ENCODE results near the gene C1orf198. TPM values are rescaled to one million over a fixed set of nuclear protein-coding genes. Genes with fewer than 3 reads are reported as not detected.

Gene C1orf198
- total RNA-seq, 1 donor from 2014 or later = 32.9 TPM

- no peak overlapping the region for H3K4me3 ChIP-seq (ENCODE audit: low read length in 3 of 3)
- no peaks in the 10 kb centered on the region for H3K27me3 ChIP-seq (ENCODE audit: control insufficient read depth in 3 of 3, insufficient read depth in 3 of 3, low read length in 3 of 3)
- peaks cover 0 to 2% (median 0%) of the 10 kb centered on the region in 3 donors for H3K36me3 ChIP-seq (ENCODE audit: control insufficient read depth in 3 of 3, insufficient read depth in 3 of 3, low read length in 3 of 3)
- no peaks in the 10 kb centered on the region for H3K9me3 ChIP-seq (ENCODE audit: control insufficient read depth in 3 of 3, low read length in 3 of 3)
- no peak overlapping the region for H3K27ac ChIP-seq (ENCODE audit: low read depth, low read length)
- H3K9ac ChIP-seq (ENCODE audit: low read depth in 1 of 3, low read length in 3 of 3) = peak overlapping the region in 1 of 3 donors; percentile 18
- H3K4me1 ChIP-seq (ENCODE audit: control insufficient read depth in 3 of 3, insufficient read depth in 3 of 3, low read length in 3 of 3) = peaks cover 49 to 60% (median 58%) of the 10 kb centered on the region in 3 donors
Observed at GRCh38 chr1:230863449-230863848, 4.9 kb downstream of the C1orf198 start.

- Histone ChIP-seq H3K36me3 (ENCODE audit: control insufficient read depth in 3 of 3, insufficient read depth in 3 of 3, low read length in 3 of 3) (peaks cover 0 to 2% (median 0%) of the 10 kb centered on the region in 3 donors), H3K27ac (ENCODE audit: low read depth, low read length) (peak overlapping the region; percentile 4), H3K9ac (ENCODE audit: low read depth in 1 of 3, low read length in 3 of 3) (no peak overlapping the region), H3K4me3 (ENCODE audit: low read length in 3 of 3) (no peak overlapping the region), H3K9me3 (ENCODE audit: control insufficient read depth in 3 of 3, low read length in 3 of 3) (no peaks in the 10 kb centered on the region), H3K4me1 (ENCODE audit: control insufficient read depth in 3 of 3, insufficient read depth in 3 of 3, low read length in 3 of 3) (peaks cover 46 to 62% (median 51%) of the 10 kb centered on the region in 3 donors), H3K27me3 (ENCODE audit: control insufficient read depth in 3 of 3, insufficient read depth in 3 of 3, low read length in 3 of 3) (no peaks in the 10 kb centered on the region)
Observed at GRCh38 chr1:230861970-230862595, 6.2 kb downstream of the C1orf198 start.

- Histone ChIP-seq H3K9me3 (ENCODE audit: control insufficient read depth in 3 of 3, low read length in 3 of 3) (no peaks in the 10 kb centered on the region), H3K27ac (ENCODE audit: low read depth, low read length) (peak overlapping the region; percentile 4), H3K27me3 (ENCODE audit: control insufficient read depth in 3 of 3, insufficient read depth in 3 of 3, low read length in 3 of 3) (no peaks in the 10 kb centered on the region), H3K4me1 (ENCODE audit: control insufficient read depth in 3 of 3, insufficient read depth in 3 of 3, low read length in 3 of 3) (peaks cover 41 to 62% (median 45%) of the 10 kb centered on the region in 3 donors), H3K4me3 (ENCODE audit: low read length in 3 of 3) (no peak overlapping the region), H3K9ac (ENCODE audit: low read depth in 1 of 3, low read length in 3 of 3) (no peak overlapping the region), H3K36me3 (ENCODE audit: control insufficient read depth in 3 of 3, insufficient read depth in 3 of 3, low read length in 3 of 3) (peaks cover 0 to 2% (median 0%) of the 10 kb centered on the region in 3 donors)
Observed at GRCh38 chr1:230861489-230861888, 6.8 kb downstream of the C1orf198 start.

GRCh38 chr1:230860617-230861384 is 7.5 kb downstream of the C1orf198 start:
- Histone ChIP-seq H3K9ac (ENCODE audit: low read depth in 1 of 3, low read length in 3 of 3) (no peak overlapping the region), H3K9me3 (ENCODE audit: control insufficient read depth in 3 of 3, low read length in 3 of 3) (no peaks in the 10 kb centered on the region), H3K4me3 (ENCODE audit: low read length in 3 of 3) (no peak overlapping the region), H3K27ac (ENCODE audit: low read depth, low read length) (no peak overlapping the region), H3K27me3 (ENCODE audit: control insufficient read depth in 3 of 3, insufficient read depth in 3 of 3, low read length in 3 of 3) (no peaks in the 10 kb centered on the region), H3K36me3 (ENCODE audit: control insufficient read depth in 3 of 3, insufficient read depth in 3 of 3, low read length in 3 of 3) (peaks cover 0 to 2% (median 0%) of the 10 kb centered on the region in 3 donors), H3K4me1 (ENCODE audit: control insufficient read depth in 3 of 3, insufficient read depth in 3 of 3, low read length in 3 of 3) (peaks cover 38 to 58% (median 44%) of the 10 kb centered on the region in 3 donors)

GRCh38 chr1:230858918-230859729 is 9.2 kb downstream of the C1orf198 start:
- Histone ChIP-seq H3K27me3 (ENCODE audit: control insufficient read depth in 3 of 3, insufficient read depth in 3 of 3, low read length in 3 of 3) (no peaks in the 10 kb centered on the region), H3K36me3 (ENCODE audit: control insufficient read depth in 3 of 3, insufficient read depth in 3 of 3, low read length in 3 of 3) (peaks cover 0 to 6% (median 2%) of the 10 kb centered on the region in 3 donors), H3K9me3 (ENCODE audit: control insufficient read depth in 3 of 3, low read length in 3 of 3) (no peaks in the 10 kb centered on the region), H3K4me1 (ENCODE audit: control insufficient read depth in 3 of 3, insufficient read depth in 3 of 3, low read length in 3 of 3) (peaks cover 29 to 53% (median 38%) of the 10 kb centered on the region in 3 donors), H3K4me3 (ENCODE audit: low read length in 3 of 3) (no peak overlapping the region), H3K27ac (ENCODE audit: low read depth, low read length) (no peak overlapping the region), H3K9ac (ENCODE audit: low read depth in 1 of 3, low read length in 3 of 3) (no peak overlapping the region)

- peaks cover 31 to 52% (median 42%) of the 10 kb centered on the region in 3 donors for H3K4me1 ChIP-seq (ENCODE audit: control insufficient read depth in 3 of 3, insufficient read depth in 3 of 3, low read length in 3 of 3)
- no peak overlapping the region for H3K9ac ChIP-seq (ENCODE audit: low read depth in 1 of 3, low read length in 3 of 3)
Observed at GRCh38 chr1:230858236-230858820, 10.0 kb downstream of the C1orf198 start.

GRCh38 chr1:230857822-230858221 is 10.5 kb downstream of the C1orf198 start:
- Histone ChIP-seq H3K4me1 (ENCODE audit: control insufficient read depth in 3 of 3, insufficient read depth in 3 of 3, low read length in 3 of 3) (peaks cover 25 to 50% (median 37%) of the 10 kb centered on the region in 3 donors), H3K4me3 (ENCODE audit: low read length in 3 of 3) (no peak overlapping the region), H3K27me3 (ENCODE audit: control insufficient read depth in 3 of 3, insufficient read depth in 3 of 3, low read length in 3 of 3) (no peaks in the 10 kb centered on the region), H3K27ac (ENCODE audit: low read depth, low read length) (no peak overlapping the region), H3K9me3 (ENCODE audit: control insufficient read depth in 3 of 3, low read length in 3 of 3) (no peaks in the 10 kb centered on the region), H3K9ac (ENCODE audit: low read depth in 1 of 3, low read length in 3 of 3) (no peak overlapping the region), H3K36me3 (ENCODE audit: control insufficient read depth in 3 of 3, insufficient read depth in 3 of 3, low read length in 3 of 3) (peaks cover 4 to 8% (median 6%) of the 10 kb centered on the region in 3 donors)

More at GRCh38 chr1:230858236-230858820, 10.0 kb downstream of the C1orf198 start:
- peaks cover 0 to 6% (median 5%) of the 10 kb centered on the region in 3 donors for H3K36me3 ChIP-seq (ENCODE audit: control insufficient read depth in 3 of 3, insufficient read depth in 3 of 3, low read length in 3 of 3)
- no peak overlapping the region for H3K27ac ChIP-seq (ENCODE audit: low read depth, low read length)
- H3K4me3 ChIP-seq (ENCODE audit: low read length in 3 of 3) = no peak overlapping the region
- no peaks in the 10 kb centered on the region for H3K27me3 ChIP-seq (ENCODE audit: control insufficient read depth in 3 of 3, insufficient read depth in 3 of 3, low read length in 3 of 3)
- no peaks in the 10 kb centered on the region for H3K9me3 ChIP-seq (ENCODE audit: control insufficient read depth in 3 of 3, low read length in 3 of 3)

GRCh38 chr1:230857077-230857476 is 11.2 kb downstream of the C1orf198 start:
- Histone ChIP-seq H3K4me1 (ENCODE audit: control insufficient read depth in 3 of 3, insufficient read depth in 3 of 3, low read length in 3 of 3) (peaks cover 22 to 45% (median 29%) of the 10 kb centered on the region in 3 donors), H3K4me3 (ENCODE audit: low read length in 3 of 3) (no peak overlapping the region), H3K27me3 (ENCODE audit: control insufficient read depth in 3 of 3, insufficient read depth in 3 of 3, low read length in 3 of 3) (no peaks in the 10 kb centered on the region), H3K9me3 (ENCODE audit: control insufficient read depth in 3 of 3, low read length in 3 of 3) (no peaks in the 10 kb centered on the region), H3K36me3 (ENCODE audit: control insufficient read depth in 3 of 3, insufficient read depth in 3 of 3, low read length in 3 of 3) (peaks cover 5 to 10% (median 8%) of the 10 kb centered on the region in 3 donors), H3K27ac (ENCODE audit: low read depth, low read length) (no peak overlapping the region), H3K9ac (ENCODE audit: low read depth in 1 of 3, low read length in 3 of 3) (no peak overlapping the region)

GRCh38 chr1:230855886-230856285 is 12.4 kb downstream of the C1orf198 start:
- Histone ChIP-seq H3K9me3 (ENCODE audit: control insufficient read depth in 3 of 3, low read length in 3 of 3) (no peaks in the 10 kb centered on the region), H3K4me1 (ENCODE audit: control insufficient read depth in 3 of 3, insufficient read depth in 3 of 3, low read length in 3 of 3) (peaks cover 14 to 44% (median 28%) of the 10 kb centered on the region in 3 donors), H3K4me3 (ENCODE audit: low read length in 3 of 3) (no peak overlapping the region), H3K27me3 (ENCODE audit: control insufficient read depth in 3 of 3, insufficient read depth in 3 of 3, low read length in 3 of 3) (no peaks in the 10 kb centered on the region), H3K9ac (ENCODE audit: low read depth in 1 of 3, low read length in 3 of 3) (no peak overlapping the region), H3K27ac (ENCODE audit: low read depth, low read length) (no peak overlapping the region), H3K36me3 (ENCODE audit: control insufficient read depth in 3 of 3, insufficient read depth in 3 of 3, low read length in 3 of 3) (peaks cover 6 to 13% (median 8%) of the 10 kb centered on the region in 3 donors)
